Purkinje cell (primary cell): ENCODE results near the gene GANC. TPM values are rescaled to one million over a fixed set of nuclear protein-coding genes. Genes with fewer than 3 reads are reported as not detected.

Experiments
- polyA plus RNA-seq: library from polyadenylated mRNA; unstranded; fragments of >200 nt; fragmentation: Nextera tagmentation; gene quantifications from 2 replicates; pipeline ENCODE4 v1.2.1, GENCODE V29; 2014

GANC gene
- polyA plus RNA-seq, result 3.2 and 6.6 TPM in 2 replicates

GRCh38 chr15:42272939-42273899, at the start of gene GANC, which contains the start of gene TMEM87A:
GANC (plus strand) TSS chr15:42273201; CDS start chr15:42274482, 1,281 bp downstream.
TMEM87A (minus strand) TSS chr15:42273433; CDS start chr15:42273398, 35 bp downstream.

GRCh38 chr15:42359249-42359648, 86.2 kb downstream of the GANC start, which contains the start of gene CAPN3:
CAPN3 (plus strand) TSS chr15:42359501; CDS start chr15:42359806, 305 bp downstream.

Other genes with a start within 250 kb of the GANC start
- gene PLA2G4D, start 178.6 kb upstream of the GANC start, polyA plus RNA-seq, result 0.35 and 1.7 TPM in 2 replicates
- not detected in 2 replicates for gene PLA2G4F, start 116.6 kb upstream of the GANC start, polyA plus RNA-seq
- 22.1 and 29.9 TPM in 2 replicates for gene VPS39, start 64.9 kb upstream of the GANC start, polyA plus RNA-seq
- 23.1 and 38.6 TPM in 2 replicates for gene TMEM87A, start 232 bp downstream of the GANC start, polyA plus RNA-seq
- gene CAPN3, start 86.3 kb downstream of the GANC start, polyA plus RNA-seq, result 1.1 and 1.5 TPM in 2 replicates
- gene ZNF106, start 217.9 kb downstream of the GANC start, polyA plus RNA-seq, result 20.3 and 28.7 TPM in 2 replicates
- 9.2 and 10.6 TPM in 2 replicates for gene SNAP23, start 222.4 kb downstream of the GANC start, polyA plus RNA-seq